Spinal cord (tissue), 10 donors: ENCODE results near the gene RAB3B. TPM values are rescaled to one million over a fixed set of nuclear protein-coding genes. Genes with fewer than 3 reads are reported as not detected.

Source experiments
- DNase-seq, 6 donors: peaks; one replicate each; pipeline versions ENCODE4 v3.0.0 to v3.0.0-alpha.2; 2013 to 2015; ENCODE audit warnings: low spot score in 6 of 6, low read depth in 4 of 6
- H3K27ac ChIP-seq: one replicate; pipeline ENCODE4 v1.5.1; 2013; ENCODE audit warnings: low read depth, low read length, control low read depth
- H3K27me3 ChIP-seq: one replicate; pipeline ENCODE4 v1.6.1; 2013; ENCODE audit warnings: low read length; ENCODE audit not compliant: control insufficient read depth, insufficient read depth
- H3K36me3 ChIP-seq: one replicate; pipeline ENCODE4 v1.6.1; 2013; ENCODE audit warnings: low read length; ENCODE audit not compliant: control insufficient read depth, insufficient read depth
- H3K4me1 ChIP-seq: one replicate; pipeline ENCODE4 v1.6.1; 2013; ENCODE audit warnings: low read length; ENCODE audit not compliant: control insufficient read depth, insufficient read depth
- H3K4me3 ChIP-seq: one replicate; pipeline ENCODE4 v1.5.1; 2013; ENCODE audit warnings: low read depth, low read length, control low read depth
- H3K9me3 ChIP-seq: one replicate; pipeline ENCODE4 v1.6.1; 2013; ENCODE audit warnings: low read length; ENCODE audit not compliant: control insufficient read depth, insufficient read depth
- WGBS: methylation state at CpG from one replicate; pipeline ENCODE4 v1.1.5; 2013; ENCODE audit warnings: missing lambda C conversion rate; ENCODE audit not compliant: insufficient coverage; 5-methylcytosine and 5-hydroxymethylcytosine counted together
- polyA plus RNA-seq, 2 donors: library from polyadenylated mRNA; unstranded; fragments of 120-200 nt; gene quantifications; one replicate each; pipeline ENCODE4 v1.2.1, GENCODE V29; 2013; ENCODE audit not compliant: insufficient read length in 2 of 2
- total RNA-seq, 2 donors: library from RNA; depleted of rRNA in 1 of 2; stranded (reverse); fragments of 120-200 nt in 1 of 2; fragments of >200 nt in 1 of 2; gene quantifications; one replicate each; pipeline versions ENCODE4 v1.2.3 to v1.2.4, GENCODE V29; 2013 to 2014
- donor health status: healthy.

Gene RAB3B
- total and polyA plus RNA-seq, 4 donors: 9.5 to 38.8 (median 34.0) TPM

GRCh38 chr1:51997974-51998382 lies 7.5 kb upstream of the RAB3B start:
- Histone ChIP-seq H3K9me3 (no peaks in the 10 kb centered on the region), H3K4me3 (no peak overlapping the region), H3K27ac (no peak overlapping the region), H3K27me3 (peaks cover 4% of the 10 kb centered on the region), H3K36me3 (no peaks in the 10 kb centered on the region), H3K4me1 (no peaks in the 10 kb centered on the region)
- no peak for DNase-seq
- 29% methylated on average over 5 of the region's 5 CpGs for WGBS

DNA sequence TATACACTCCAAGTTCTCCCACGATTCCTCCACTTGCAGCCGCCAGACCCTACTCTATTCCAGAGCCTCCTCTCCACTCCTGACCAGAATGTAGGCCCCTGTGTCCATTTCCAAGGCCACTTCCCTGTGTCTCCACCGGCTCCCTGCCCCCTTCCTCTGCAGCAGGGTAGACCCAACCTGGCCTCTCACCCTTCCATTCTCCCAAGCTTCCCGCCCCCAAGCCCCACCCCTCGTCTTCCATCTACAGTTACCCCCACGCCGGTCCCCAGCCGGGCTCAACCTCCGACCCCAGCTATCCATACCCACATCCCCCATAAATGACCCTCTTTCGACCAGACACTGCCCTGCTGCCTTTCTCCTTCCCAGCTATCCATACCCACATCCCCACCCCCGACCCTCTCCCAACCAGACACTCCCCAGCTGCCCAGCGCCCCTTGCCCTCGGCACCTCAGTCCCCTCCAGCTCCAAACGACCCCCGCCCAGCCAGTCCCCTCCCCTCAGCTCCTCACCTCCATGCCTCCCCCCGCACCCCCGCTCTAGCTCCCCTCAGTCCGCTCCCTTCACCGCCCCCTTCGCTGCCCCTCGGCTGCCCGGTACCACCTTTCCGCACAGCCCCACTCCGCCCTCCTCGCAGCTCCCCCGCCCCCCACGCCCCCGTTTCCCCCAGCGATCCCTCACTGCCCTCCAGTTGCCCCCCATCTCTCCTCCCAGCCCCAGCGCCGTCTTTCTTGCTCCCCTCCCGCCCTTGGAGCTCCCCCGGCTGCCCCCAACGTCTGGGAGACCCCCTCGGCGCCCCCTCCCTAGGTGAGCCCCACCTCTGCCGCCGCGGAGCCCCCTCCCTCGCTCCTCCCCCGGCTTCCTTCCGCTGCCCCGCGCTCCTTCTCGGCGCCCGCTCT lies 670 bp downstream of the RAB3B start:
- Histone ChIP-seq H3K27ac (no peak overlapping the region), H3K27me3 (peaks cover 27% of the 10 kb centered on the region), H3K4me1 (peaks cover 5% of the 10 kb centered on the region), H3K36me3 (no peaks in the 10 kb centered on the region), H3K9me3 (no peaks in the 10 kb centered on the region), H3K4me3 (peak overlapping the region; percentile 9)
- 5% methylated on average over 27 of the region's 47 CpGs for WGBS
- no peak for DNase-seq

DNA sequence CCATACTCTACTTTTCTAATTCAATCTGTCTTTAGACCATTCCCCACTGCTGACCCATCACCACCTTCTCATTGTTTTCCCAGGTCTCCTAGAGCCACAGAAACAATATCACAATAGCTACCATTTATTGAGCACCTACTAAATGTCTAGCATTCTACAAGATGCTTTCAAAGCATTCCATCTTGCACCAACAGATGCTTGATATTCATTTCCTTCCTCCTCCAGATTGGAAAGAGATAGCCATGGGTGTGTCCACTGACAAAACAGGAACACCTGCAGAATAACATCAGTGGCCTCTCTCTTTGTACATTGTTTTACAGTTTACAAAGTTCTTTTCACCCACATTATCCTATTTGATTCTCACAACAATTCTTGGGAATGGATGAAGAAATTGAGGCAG lies 2.2 kb downstream of the RAB3B start:
- no peak overlapping the region for H3K27ac ChIP-seq
- H3K36me3 ChIP-seq: no peaks in the 10 kb centered on the region
- H3K4me3 ChIP-seq: no peak overlapping the region

GRCh38 chr1:51986718-51987117 lies 3.8 kb downstream of the RAB3B start:
- H3K36me3 ChIP-seq: no peaks in the 10 kb centered on the region
- no peaks in the 10 kb centered on the region for H3K9me3 ChIP-seq
- H3K4me3 ChIP-seq: no peak overlapping the region
- peaks cover 18% of the 10 kb centered on the region for H3K27me3 ChIP-seq
- WGBS: 39% methylated on average over 4 of the region's 4 CpGs
- H3K4me1 ChIP-seq: peaks cover 5% of the 10 kb centered on the region
- DNase-seq: peak in 1 of 6 donors; percentile 33
- no peak overlapping the region for H3K27ac ChIP-seq

More for the DNA sequence above, 2.2 kb downstream of the RAB3B start:
- DNase-seq: no peak
- Histone ChIP-seq H3K27me3 (peaks cover 25% of the 10 kb centered on the region), H3K4me1 (peaks cover 5% of the 10 kb centered on the region), H3K9me3 (no peaks in the 10 kb centered on the region)

GRCh38 chr1:51982161-51982560 lies 8.3 kb downstream of the RAB3B start:
- Histone ChIP-seq H3K36me3 (no peaks in the 10 kb centered on the region), H3K27me3 (no peaks in the 10 kb centered on the region), H3K4me1 (no peaks in the 10 kb centered on the region), H3K9me3 (no peaks in the 10 kb centered on the region), H3K27ac (no peak overlapping the region), H3K4me3 (no peak overlapping the region)
- no peak for DNase-seq
- no CpG with 5 or more reads among the region's 3 CpGs for whole genome bisulfite sequencing

- no peak for DNase-seq
- Histone ChIP-seq H3K27me3 (no peaks in the 10 kb centered on the region), H3K9me3 (no peaks in the 10 kb centered on the region), H3K36me3 (no peaks in the 10 kb centered on the region), H3K27ac (no peak overlapping the region), H3K4me3 (no peak overlapping the region), H3K4me1 (no peaks in the 10 kb centered on the region)
- no CpG with 5 or more reads among the region's 1 CpG for WGBS
Observed at GRCh38 chr1:51981555-51981954, 8.9 kb downstream of the RAB3B start.

GRCh38 chr1:51978099-51978498 lies 12.4 kb downstream of the RAB3B start:
- no peak overlapping the region for H3K4me3 ChIP-seq
- H3K36me3 ChIP-seq: no peaks in the 10 kb centered on the region
- no peaks in the 10 kb centered on the region for H3K9me3 ChIP-seq
- H3K27ac ChIP-seq: no peak overlapping the region
- H3K4me1 ChIP-seq: no peaks in the 10 kb centered on the region
- no peaks in the 10 kb centered on the region for H3K27me3 ChIP-seq
- no peak for DNase-seq

DNA sequence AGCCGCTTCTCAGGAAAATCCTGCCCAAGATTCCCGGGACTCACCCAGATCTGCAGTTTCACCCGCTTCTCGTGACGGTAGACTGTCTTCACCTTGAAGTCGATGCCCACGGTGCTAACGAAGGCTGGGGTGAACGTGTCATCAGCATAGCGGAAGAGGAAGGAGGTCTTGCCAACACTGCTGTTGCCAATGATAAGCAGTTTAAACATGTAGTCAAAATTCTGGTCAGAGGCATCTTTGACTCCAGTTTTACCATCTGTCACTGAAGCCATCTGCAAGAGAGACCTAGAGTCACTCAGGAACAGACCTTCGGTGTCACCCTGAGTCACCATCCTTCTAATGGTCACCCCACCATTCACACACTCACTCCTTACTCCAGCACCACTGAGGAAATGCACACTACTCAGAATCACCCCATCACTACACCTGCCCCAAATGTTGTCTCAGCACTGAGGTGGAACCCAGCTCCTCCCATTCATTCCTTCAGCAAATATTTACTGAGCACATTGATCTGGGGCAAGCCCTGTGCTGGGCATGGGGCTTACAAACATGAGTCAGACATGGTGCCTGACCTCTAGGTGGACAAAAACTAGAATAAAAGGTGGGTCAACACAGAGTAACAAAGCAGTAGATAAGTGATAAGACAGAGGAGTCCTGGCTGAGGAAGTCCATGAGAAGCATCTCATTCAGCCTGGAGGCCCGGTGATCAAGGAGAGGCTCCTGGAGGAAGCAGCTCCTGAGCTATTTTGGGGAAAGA lies 13.5 kb downstream of the RAB3B start:
- Histone ChIP-seq H3K4me3 (no peak overlapping the region), H3K27me3 (no peaks in the 10 kb centered on the region), H3K36me3 (no peaks in the 10 kb centered on the region), H3K9me3 (no peaks in the 10 kb centered on the region), H3K27ac (no peak overlapping the region), H3K4me1 (no peaks in the 10 kb centered on the region)
- 95% methylated on average over 11 of the region's 12 CpGs for WGBS
- DNase-seq: no peak

GRCh38 chr1:51973587-51974474 lies 16.7 kb downstream of the RAB3B start:
- H3K36me3 ChIP-seq: no peaks in the 10 kb centered on the region
- no peak overlapping the region for H3K27ac ChIP-seq
- no peaks in the 10 kb centered on the region for H3K4me1 ChIP-seq
- no peak for DNase-seq
- no peaks in the 10 kb centered on the region for H3K9me3 ChIP-seq
- no peaks in the 10 kb centered on the region for H3K27me3 ChIP-seq
- 100% methylated on average over 1 of the region's 1 CpG for WGBS
- H3K4me3 ChIP-seq: no peak overlapping the region
